IMR-90 (cell line): Measurements from ENCODE around the gene IQSEC1. TPM values are rescaled to one million over a fixed set of nuclear protein-coding genes. Genes with fewer than 3 reads are reported as not detected.

Experiments
- ATAC-seq: fragments of 200-7000 bp; cut with Tn5 transposase; 2 replicates; pipeline ENCODE4 v1.9.1; 2020; ENCODE audit warnings: low read depth, mild to moderate bottlenecking, moderate library complexity
- BruUV-seq: library from RNA; stranded (reverse); fragments of 400-500 nt; replicated peaks from 2 replicates; lab custom pipeline; 2021; lab: Mats Ljungman, UMichigan
- CTCF ChIA-PET: fragments of 300-600 bp; formaldehyde crosslinking; extraction: SDS; loops from one replicate; lab custom pipeline; 2021; ENCODE audit warnings: antibody characterized with exemption; lab: Yijun Ruan, JAX
- POLR2A ChIA-PET: fragments of 300-600 bp; sonication (Branson Sonifier 250); formaldehyde crosslinking; loops from one replicate; lab custom pipeline; 2022; ENCODE audit warnings: antibody characterized with exemption; ENCODE audit not compliant: unreplicated experiment; lab: Charles Lee
- DNase-seq: peaks from one replicate; pipeline ENCODE4 v3.0.0; 2013
- H2AFZ ChIP-seq: replicated peaks from 2 replicates; pipeline ENCODE3; 2013; ENCODE audit warnings: low read length, mild to moderate bottlenecking; ENCODE audit not compliant: poor library complexity
- H2AK5ac ChIP-seq: 2 replicates; pipeline ENCODE4 v1.6.1; 2013; ENCODE audit warnings: low read depth, low read length, inconsistent platforms
- H2AK9ac ChIP-seq: replicated peaks from 2 replicates; pipeline ENCODE3; 2013; ENCODE audit warnings: mild to moderate bottlenecking, low read depth, low read length, moderate library complexity; ENCODE audit not compliant: poor library complexity
- H2BK120ac ChIP-seq: 2 replicates; pipeline ENCODE4 v1.6.1; 2013; ENCODE audit warnings: low read depth, low read length, inconsistent platforms
- H2BK15ac ChIP-seq: 3 replicates; pipeline ENCODE4 v1.6.1; 2013; ENCODE audit warnings: low read depth, low read length, inconsistent platforms
- H2BK20ac ChIP-seq: 2 replicates; pipeline ENCODE4 v1.6.1; 2013; ENCODE audit warnings: low read depth, mild to moderate bottlenecking, inconsistent platforms, low read length, moderate library complexity
- H2BK5ac ChIP-seq: 2 replicates; pipeline ENCODE4 v1.6.1; 2013; ENCODE audit warnings: mild to moderate bottlenecking, low read depth, low read length, inconsistent platforms; ENCODE audit not compliant: poor library complexity, severe bottlenecking
- H3K14ac ChIP-seq: replicated peaks from 2 replicates; pipeline ENCODE4 v1.6.1; 2013; ENCODE audit warnings: low read depth, low read length, inconsistent platforms
- H3K18ac ChIP-seq: 2 replicates; pipeline ENCODE4 v1.6.1; 2013; ENCODE audit warnings: low read depth, low read length, control low read depth
- H3K23ac ChIP-seq: 2 replicates; pipeline ENCODE4 v1.6.1; 2013; ENCODE audit warnings: low read depth, low read length, inconsistent platforms
- H3K27ac ChIP-seq: 2 replicates; pipeline ENCODE4 v1.5.1; 2013; ENCODE audit warnings: mild to moderate bottlenecking, control low read depth, low read length; ENCODE audit not compliant: insufficient read depth
- H3K27me3 ChIP-seq: 2 replicates; pipeline ENCODE4 v1.6.1; 2013; ENCODE audit warnings: low read length; ENCODE audit not compliant: control insufficient read depth, insufficient read depth
- H3K36me3 ChIP-seq: 2 replicates; pipeline ENCODE4 v1.6.1; 2013; ENCODE audit warnings: low read length, mixed read lengths; ENCODE audit not compliant: control insufficient read depth, insufficient read depth
- H3K4ac ChIP-seq: 2 replicates; pipeline ENCODE4 v1.6.1; 2013; ENCODE audit warnings: low read depth, low read length, inconsistent platforms
- H3K4me1 ChIP-seq: 2 replicates; pipeline ENCODE4 v1.6.1; 2013; ENCODE audit warnings: low read length, mixed read lengths; ENCODE audit not compliant: control insufficient read depth, insufficient read depth
- H3K4me2 ChIP-seq: 2 replicates; pipeline ENCODE4 v1.6.1; 2013; ENCODE audit warnings: low read depth, mild to moderate bottlenecking, control low read depth, low read length, moderate library complexity
- H3K4me3 ChIP-seq: 2 replicates; pipeline ENCODE4 v1.5.1; 2013; ENCODE audit warnings: low read depth, mild to moderate bottlenecking, control low read depth, low read length, moderate library complexity; ENCODE audit not compliant: insufficient read depth
- H3K56ac ChIP-seq: 2 replicates; pipeline ENCODE4 v1.6.1; 2013; ENCODE audit warnings: low read length, inconsistent platforms; ENCODE audit not compliant: insufficient read depth; ENCODE audit errors: extremely low read depth
- H3K79me1 ChIP-seq, 2 experiments: 2 replicates each; pipeline ENCODE4 v1.6.1; 2013; ENCODE audit warnings: low read length in 2 of 2, inconsistent platforms in 1 of 2, low read depth in 1 of 2
- H3K9ac ChIP-seq: 2 replicates; pipeline ENCODE4 v1.6.1; 2013; ENCODE audit warnings: low read depth, low read length, control low read depth
- H3K9me1 ChIP-seq: 2 replicates; pipeline ENCODE4 v1.6.1; 2013; ENCODE audit warnings: low read length, inconsistent platforms; ENCODE audit not compliant: insufficient read depth
- H3K9me3 ChIP-seq: 2 replicates; pipeline ENCODE4 v1.6.1; 2013; ENCODE audit warnings: low read length; ENCODE audit not compliant: control insufficient read depth, insufficient read depth
- H4K20me1 ChIP-seq: 2 replicates; pipeline ENCODE4 v1.6.1; 2013; ENCODE audit warnings: low read length, inconsistent platforms; ENCODE audit not compliant: insufficient read depth
- H4K5ac ChIP-seq: 2 replicates; pipeline ENCODE4 v1.6.1; 2013; ENCODE audit warnings: mild to moderate bottlenecking, low read depth, low read length, control low read depth
- H4K8ac ChIP-seq, 2 experiments: 2 replicates each; pipeline ENCODE4 v1.6.1; 2013; ENCODE audit warnings: low read depth in 2 of 2, low read length in 2 of 2, control low read depth in 1 of 2, inconsistent platforms in 1 of 2
- H4K91ac ChIP-seq: 2 replicates; pipeline ENCODE4 v1.6.1; 2013; ENCODE audit warnings: low read depth, low read length, inconsistent platforms; ENCODE audit not compliant: insufficient read depth
- CEBPB ChIP-seq: IDR thresholded peaks from 2 replicates; pipeline ENCODE4 v1.6.1; 2012; ENCODE audit warnings: low read depth, low read length, improper control_type of control experiment
- CHD1 ChIP-seq: IDR thresholded peaks from 2 replicates; pipeline ENCODE4 v1.6.1; 2012; ENCODE audit warnings: low read depth, low read length, improper control_type of control experiment
- FOS ChIP-seq: fragments of 150-350 bp; IDR thresholded peaks from 2 replicates; pipeline ENCODE4 v1.6.1; 2016; ENCODE audit warnings: low read depth, low read length
- MAFK ChIP-seq: IDR thresholded peaks from 2 replicates; pipeline ENCODE4 v1.6.1; 2012; ENCODE audit warnings: low read depth, low read length, improper control_type of control experiment
- MAZ ChIP-seq: IDR thresholded peaks from 2 replicates; pipeline ENCODE4 v1.6.1; 2012; ENCODE audit warnings: low read depth, mild to moderate bottlenecking, low read length, improper control_type of control experiment, moderate library complexity, borderline replicate concordance
- NFE2L2 ChIP-seq: fragments of 150-350 bp; IDR thresholded peaks from 2 replicates; pipeline ENCODE4 v1.6.1; 2016; ENCODE audit warnings: low read depth, mild to moderate bottlenecking, low read length
- RAD21 ChIP-seq: IDR thresholded peaks from 2 replicates; pipeline ENCODE4 v1.6.1; 2012; ENCODE audit warnings: low read length, improper control_type of control experiment
- RCOR1 ChIP-seq: IDR thresholded peaks from 2 replicates; pipeline ENCODE4 v1.6.1; 2012; ENCODE audit warnings: mild to moderate bottlenecking, low read length, improper control_type of control experiment; ENCODE audit not compliant: insufficient replicate concordance
- RFX5 ChIP-seq: IDR thresholded peaks from 2 replicates; pipeline ENCODE4 v1.8.0; 2012; ENCODE audit warnings: low read depth, mild to moderate bottlenecking, low read length, moderate library complexity
- SMC3 ChIP-seq: fragments of 150-350 bp; IDR thresholded peaks from 2 replicates; pipeline ENCODE4 v1.6.1; 2016; ENCODE audit warnings: low read depth, mild to moderate bottlenecking, antibody characterized with exemption, low read length, moderate library complexity
- WGBS, 2 experiments: methylation state at CpG; one replicate each; pipeline versions ENCODE4 v1.1.5 to v1.1.7; 2013; ENCODE audit warnings: missing lambda C conversion rate in 2 of 2; ENCODE audit not compliant: insufficient read length in 1 of 2; ENCODE audit errors: extremely low coverage in 2 of 2; 5-methylcytosine and 5-hydroxymethylcytosine counted together
- dilution Hi-C: fragments of 300-500 bp; cut with HindIII; formaldehyde crosslinking; loops from one replicate; pipeline ENCODE4 v1.14.3; 2018; ENCODE audit warnings: low sequenced_read_pairs; ENCODE audit not compliant: unreplicated experiment
- in situ Hi-C: fragments of 300-500 bp; cut with MboI; formaldehyde crosslinking; loops from 3 replicates; pipeline ENCODE4 v1.14.3; 2019; ENCODE audit warnings: low sequenced_read_pairs, inconsistent platforms, mixed read lengths
- intact Hi-C: fragments of 100-400 bp; cut with micrococcal nuclease; formaldehyde crosslinking; loops from 2 replicates; pipeline ENCODE4 v1.10.0; 2022
- polyA plus RNA-seq, 3 experiments: library from polyadenylated mRNA; depleted of rRNA; stranded (reverse); fragments of >200 nt; gene quantifications; 2 replicates each; pipeline ENCODE4 v1.2.3, GENCODE V29; 2012; ENCODE audit warnings: low replicate concordance in 1 of 3
- total RNA-seq: library from RNA; depleted of rRNA; stranded (reverse); fragments of >200 nt; gene quantifications from 2 replicates; pipeline ENCODE4 v1.2.3, GENCODE V29; 2012
- TF ChIP-seq, protein P1 (sequence below): fragments of 150-350 bp; IDR thresholded peaks from 2 replicates; pipeline ENCODE4 v1.6.1; 2016; ENCODE audit warnings: low read depth, mild to moderate bottlenecking, low read length, moderate library complexity, borderline replicate concordance
- TF ChIP-seq, protein P2 (sequence below): conservative IDR thresholded peaks from 2 replicates; pipeline ENCODE4 v1.5.1; 2012; ENCODE audit warnings: mild to moderate bottlenecking, low read depth, low read length, improper control_type of control experiment
- TF ChIP-seq, protein P3 (sequence below): fragments of 150-350 bp; IDR thresholded peaks from 2 replicates; pipeline ENCODE4 v1.6.1; 2017; ENCODE audit warnings: mild to moderate bottlenecking, antibody characterized with exemption, low read length, low read depth

Gene IQSEC1
- total and polyA plus RNA-seq, 2 of the 4 experiments (the other 2 are of a cell fraction): 5.9 to 11.9 TPM

DNA sequence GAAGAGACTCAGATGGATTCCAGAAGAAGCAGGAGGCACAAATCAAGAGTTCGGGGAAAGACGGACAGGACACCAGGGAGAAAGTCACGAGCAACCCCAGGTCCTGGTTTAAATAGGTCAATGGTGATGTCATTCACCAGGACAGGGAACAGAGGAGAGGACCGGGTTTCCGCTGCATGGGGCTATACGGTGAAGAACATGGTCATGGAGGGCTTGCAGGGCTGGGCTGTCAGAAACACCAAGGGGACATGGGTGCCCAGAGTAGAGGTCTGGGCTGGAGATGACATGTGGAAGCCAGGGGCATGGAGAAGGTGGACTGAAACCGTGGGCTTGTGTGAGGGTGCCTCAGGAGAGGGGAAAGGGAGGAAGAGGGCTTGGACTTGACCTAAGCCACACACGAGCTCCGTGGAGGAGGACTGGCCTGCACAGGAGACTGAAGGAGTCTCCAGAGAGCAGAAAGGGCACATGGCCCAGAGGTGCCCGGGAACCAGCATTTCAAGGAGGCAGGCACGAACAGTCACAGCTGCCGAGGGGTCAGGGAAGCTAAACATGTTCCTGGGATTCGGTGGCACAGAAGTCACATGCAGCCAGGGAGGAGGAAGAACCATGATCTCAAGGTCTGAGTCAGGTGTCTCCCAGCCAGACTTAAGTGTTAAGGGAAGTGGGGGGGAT, 177.7 kb downstream of the IQSEC1 start:
- no peaks in the 10 kb centered on the region for H3K4me1 ChIP-seq
- DNase-seq: peak; percentile 20
- WGBS, 2 experiments: 85% methylated on average over 7 of the region's 13 CpGs; no CpG with 5 or more reads in 1 of the 2 experiments

More for the DNA sequence above, 177.7 kb downstream of the IQSEC1 start:
- Histone ChIP-seq H4K20me1 (no peaks in the 10 kb centered on the region), H3K4me3 (no peak overlapping the region), H3K4ac (no peak overlapping the region), H3K56ac (no peak overlapping the region), H3K27me3 (peaks cover 3% of the 10 kb centered on the region), H3K14ac (no peak overlapping the region), H3K9me1 (no peaks in the 10 kb centered on the region), H2AFZ (no peak overlapping the region), H2BK120ac (no peak overlapping the region), H2AK5ac (no peak overlapping the region), H2AK9ac (no peak overlapping the region), H3K9ac (no peak overlapping the region), H3K18ac (no peak overlapping the region), H3K4me2 (no peak overlapping the region), H3K79me1 (no peaks in the 10 kb centered on the region), H3K36me3 (peaks cover 16% of the 10 kb centered on the region), H4K8ac (no peak overlapping the region), H2BK15ac (no peak overlapping the region), H3K27ac (no peak overlapping the region), H4K91ac (no peak overlapping the region), H3K9me3 (no peaks in the 10 kb centered on the region), H2BK5ac (no peak overlapping the region), H4K5ac (no peak overlapping the region), H3K23ac (no peak overlapping the region), H2BK20ac (no peak overlapping the region)
- in situ Hi-C loops (loop anchor here (25.0 kb wide), 1 partner anchor 758 kb away; no protein-coding TSS in a partner anchor), intact Hi-C loops (loop anchor here (10.0 kb wide), 1 partner anchor 89 kb away; no protein-coding TSS in a partner anchor), dilution Hi-C loops (no loop called here)
- TF ChIP-seq NFE2L2 (no peak), CHD1 (no peak), CEBPB (no peak), MAFK (no peak), RAD21 (no peak), FOS (no peak), MAZ (no peak), RFX5 (no peak), SMC3 (no peak), RCOR1 (no peak)
- TF ChIP-seq, protein P1, sequence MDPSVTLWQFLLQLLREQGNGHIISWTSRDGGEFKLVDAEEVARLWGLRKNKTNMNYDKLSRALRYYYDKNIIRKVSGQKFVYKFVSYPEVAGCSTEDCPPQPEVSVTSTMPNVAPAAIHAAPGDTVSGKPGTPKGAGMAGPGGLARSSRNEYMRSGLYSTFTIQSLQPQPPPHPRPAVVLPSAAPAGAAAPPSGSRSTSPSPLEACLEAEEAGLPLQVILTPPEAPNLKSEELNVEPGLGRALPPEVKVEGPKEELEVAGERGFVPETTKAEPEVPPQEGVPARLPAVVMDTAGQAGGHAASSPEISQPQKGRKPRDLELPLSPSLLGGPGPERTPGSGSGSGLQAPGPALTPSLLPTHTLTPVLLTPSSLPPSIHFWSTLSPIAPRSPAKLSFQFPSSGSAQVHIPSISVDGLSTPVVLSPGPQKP: no peak
- TF ChIP-seq, protein P2, sequence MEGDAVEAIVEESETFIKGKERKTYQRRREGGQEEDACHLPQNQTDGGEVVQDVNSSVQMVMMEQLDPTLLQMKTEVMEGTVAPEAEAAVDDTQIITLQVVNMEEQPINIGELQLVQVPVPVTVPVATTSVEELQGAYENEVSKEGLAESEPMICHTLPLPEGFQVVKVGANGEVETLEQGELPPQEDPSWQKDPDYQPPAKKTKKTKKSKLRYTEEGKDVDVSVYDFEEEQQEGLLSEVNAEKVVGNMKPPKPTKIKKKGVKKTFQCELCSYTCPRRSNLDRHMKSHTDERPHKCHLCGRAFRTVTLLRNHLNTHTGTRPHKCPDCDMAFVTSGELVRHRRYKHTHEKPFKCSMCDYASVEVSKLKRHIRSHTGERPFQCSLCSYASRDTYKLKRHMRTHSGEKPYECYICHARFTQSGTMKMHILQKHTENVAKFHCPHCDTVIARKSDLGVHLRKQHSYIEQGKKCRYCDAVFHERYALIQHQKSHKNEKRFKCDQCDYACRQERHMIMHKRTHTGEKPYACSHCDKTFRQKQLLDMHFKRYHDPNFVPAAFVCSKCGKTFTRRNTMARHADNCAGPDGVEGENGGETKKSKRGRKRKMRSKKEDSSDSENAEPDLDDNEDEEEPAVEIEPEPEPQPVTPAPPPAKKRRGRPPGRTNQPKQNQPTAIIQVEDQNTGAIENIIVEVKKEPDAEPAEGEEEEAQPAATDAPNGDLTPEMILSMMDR: no peak
- TF ChIP-seq, protein P3, sequence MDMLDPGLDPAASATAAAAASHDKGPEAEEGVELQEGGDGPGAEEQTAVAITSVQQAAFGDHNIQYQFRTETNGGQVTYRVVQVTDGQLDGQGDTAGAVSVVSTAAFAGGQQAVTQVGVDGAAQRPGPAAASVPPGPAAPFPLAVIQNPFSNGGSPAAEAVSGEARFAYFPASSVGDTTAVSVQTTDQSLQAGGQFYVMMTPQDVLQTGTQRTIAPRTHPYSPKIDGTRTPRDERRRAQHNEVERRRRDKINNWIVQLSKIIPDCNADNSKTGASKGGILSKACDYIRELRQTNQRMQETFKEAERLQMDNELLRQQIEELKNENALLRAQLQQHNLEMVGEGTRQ: no peak
- CTCF ChIA-PET: interaction anchor here (1.2 kb wide), 1 partner anchor 51 kb away, joined by 3 read pairs; no protein-coding TSS in a partner anchor
- POLR2A ChIA-PET: no interaction called here
- no TSS peak for BruUV-seq
- no peak; the same call in 1 of the 2 replicates for ATAC-seq
